PFSK-1 (cell line): ENCODE results near the gene INPP4B.

Experiments used
- FOXP2 ChIP-seq: optimal IDR thresholded peaks from 2 replicates; pipeline ENCODE3; 2011; ENCODE audit warnings: borderline replicate concordance, control low read depth, inconsistent platforms; ENCODE audit not compliant: insufficient read depth; ENCODE audit errors: extremely low read length, extremely low read depth
- POLR2AphosphoS5 ChIP-seq: IDR thresholded peaks from 2 replicates; pipeline ENCODE4 v1.6.1; 2012; ENCODE audit warnings: low read depth, mild to moderate bottlenecking, control low read depth, low read length, moderate library complexity
- SIN3A ChIP-seq: IDR thresholded peaks from 2 replicates; pipeline ENCODE4 v1.6.1; 2012; ENCODE audit warnings: mild to moderate bottlenecking, low read length, moderate library complexity, borderline replicate concordance; ENCODE audit not compliant: insufficient read depth
- TAF1 ChIP-seq: IDR thresholded peaks from 2 replicates; pipeline ENCODE4 v1.6.1; 2012; ENCODE audit warnings: low read length, control low read depth, borderline replicate concordance; ENCODE audit not compliant: insufficient read depth
- TF ChIP-seq, protein P1 (sequence below), 2 experiments: IDR thresholded peaks; 2 replicates each; pipeline versions ENCODE4 v1.6.1 to v1.8.0; 2011 to 2012; ENCODE audit warnings: low read depth in 2 of 2, low read length in 2 of 2, control low read depth in 1 of 2, inconsistent platforms in 1 of 2, mild to moderate bottlenecking in 1 of 2, moderate library complexity in 1 of 2; ENCODE audit not compliant: insufficient read depth in 1 of 2

The INPP4B gene

DNA sequence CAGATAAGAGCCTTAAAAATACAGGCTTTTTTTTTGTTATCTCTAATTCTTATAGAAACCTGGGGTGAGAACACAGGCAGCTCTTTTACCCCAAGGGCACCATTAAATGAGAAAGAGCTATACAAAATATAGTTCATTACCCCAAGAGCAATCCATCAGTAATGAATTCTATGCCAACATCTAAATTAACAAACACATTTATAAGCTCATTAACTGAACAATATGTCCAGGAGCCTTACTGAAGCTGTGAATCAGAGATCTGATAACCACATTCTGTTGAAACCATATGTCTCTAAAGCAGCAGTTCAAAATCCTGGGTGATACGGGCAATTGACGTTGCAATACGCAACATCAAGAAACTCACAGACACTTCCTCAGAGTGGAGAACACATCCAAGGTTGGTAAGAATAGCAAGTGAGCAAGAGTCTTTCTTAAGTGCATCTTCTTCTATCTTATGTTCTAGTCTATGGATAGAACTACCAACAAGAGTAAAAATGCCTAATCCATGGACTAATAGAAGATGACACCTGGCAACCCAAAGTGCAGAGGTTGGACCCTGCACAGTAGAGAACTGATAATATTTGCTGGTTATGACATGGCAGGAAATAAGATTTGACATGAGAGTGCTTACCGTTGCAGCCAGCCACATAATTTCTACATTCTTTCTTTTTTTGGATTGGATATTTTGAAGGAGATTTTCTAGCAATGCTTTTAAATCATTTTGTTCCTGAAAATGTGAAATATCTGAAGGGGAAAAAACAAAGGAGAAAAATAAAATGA lies 760.4 kb downstream of the INPP4B start:
- TF ChIP-seq, protein P1, sequence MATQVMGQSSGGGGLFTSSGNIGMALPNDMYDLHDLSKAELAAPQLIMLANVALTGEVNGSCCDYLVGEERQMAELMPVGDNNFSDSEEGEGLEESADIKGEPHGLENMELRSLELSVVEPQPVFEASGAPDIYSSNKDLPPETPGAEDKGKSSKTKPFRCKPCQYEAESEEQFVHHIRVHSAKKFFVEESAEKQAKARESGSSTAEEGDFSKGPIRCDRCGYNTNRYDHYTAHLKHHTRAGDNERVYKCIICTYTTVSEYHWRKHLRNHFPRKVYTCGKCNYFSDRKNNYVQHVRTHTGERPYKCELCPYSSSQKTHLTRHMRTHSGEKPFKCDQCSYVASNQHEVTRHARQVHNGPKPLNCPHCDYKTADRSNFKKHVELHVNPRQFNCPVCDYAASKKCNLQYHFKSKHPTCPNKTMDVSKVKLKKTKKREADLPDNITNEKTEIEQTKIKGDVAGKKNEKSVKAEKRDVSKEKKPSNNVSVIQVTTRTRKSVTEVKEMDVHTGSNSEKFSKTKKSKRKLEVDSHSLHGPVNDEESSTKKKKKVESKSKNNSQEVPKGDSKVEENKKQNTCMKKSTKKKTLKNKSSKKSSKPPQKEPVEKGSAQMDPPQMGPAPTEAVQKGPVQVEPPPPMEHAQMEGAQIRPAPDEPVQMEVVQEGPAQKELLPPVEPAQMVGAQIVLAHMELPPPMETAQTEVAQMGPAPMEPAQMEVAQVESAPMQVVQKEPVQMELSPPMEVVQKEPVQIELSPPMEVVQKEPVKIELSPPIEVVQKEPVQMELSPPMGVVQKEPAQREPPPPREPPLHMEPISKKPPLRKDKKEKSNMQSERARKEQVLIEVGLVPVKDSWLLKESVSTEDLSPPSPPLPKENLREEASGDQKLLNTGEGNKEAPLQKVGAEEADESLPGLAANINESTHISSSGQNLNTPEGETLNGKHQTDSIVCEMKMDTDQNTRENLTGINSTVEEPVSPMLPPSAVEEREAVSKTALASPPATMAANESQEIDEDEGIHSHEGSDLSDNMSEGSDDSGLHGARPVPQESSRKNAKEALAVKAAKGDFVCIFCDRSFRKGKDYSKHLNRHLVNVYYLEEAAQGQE (IDR thresholded peaks at IDR 0.05; ENCODE audit: insufficient read depth in 1 of 2, low read depth in 2 of 2, low read length in 2 of 2) = no peak
- TF ChIP-seq TAF1 (no peak), SIN3A (no peak), POLR2AphosphoS5 (no peak), FOXP2 (no peak)

DNA sequence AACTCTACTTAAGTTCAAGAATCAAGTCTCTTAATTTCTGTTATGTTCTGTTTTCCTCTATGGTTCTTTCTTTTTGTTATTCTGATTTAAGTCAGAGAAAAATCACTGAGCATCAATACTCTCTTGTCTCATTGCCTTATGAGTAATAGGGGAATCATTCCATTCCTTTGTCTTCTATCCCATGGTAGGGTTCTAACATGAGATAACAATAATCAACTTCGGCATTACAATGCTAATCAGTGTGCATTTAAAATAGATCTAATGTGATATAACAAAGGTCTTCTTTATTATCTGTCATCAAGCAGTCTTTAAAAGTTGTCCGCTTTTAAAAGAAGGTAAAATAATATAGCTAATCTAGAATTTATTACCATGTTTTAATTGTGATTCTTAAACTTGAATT lies 762.8 kb downstream of the INPP4B start:
- TF ChIP-seq FOXP2 (no peak), POLR2AphosphoS5 (no peak), SIN3A (no peak), TAF1 (no peak)
- TF ChIP-seq, protein P1 (IDR thresholded peaks at IDR 0.05; ENCODE audit: insufficient read depth in 1 of 2, low read depth in 2 of 2, low read length in 2 of 2) = no peak

DNA sequence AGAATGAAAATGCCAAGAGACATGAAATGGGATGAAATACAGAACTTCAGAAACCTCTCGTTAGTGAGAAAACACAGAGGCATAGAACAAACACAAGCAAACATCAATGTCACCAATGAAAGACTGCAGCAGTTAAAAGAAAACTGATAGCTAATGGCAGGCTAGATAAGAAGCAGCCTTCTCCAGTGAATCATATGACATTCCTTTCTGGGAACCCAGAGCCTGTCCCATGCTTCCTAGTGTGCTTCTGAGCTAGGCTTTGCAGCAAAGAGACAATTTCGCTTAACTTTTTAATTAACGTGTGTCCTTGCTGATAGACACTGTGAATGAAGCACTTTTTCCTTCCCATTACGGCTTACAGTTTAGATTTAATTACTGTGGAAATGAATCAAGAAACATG lies 765.1 kb downstream of the INPP4B start:
- TF ChIP-seq POLR2AphosphoS5 = no peak
- no peak for TF ChIP-seq FOXP2
- no peak for TF ChIP-seq SIN3A
- TF ChIP-seq TAF1 = no peak
- TF ChIP-seq, protein P1 (IDR thresholded peaks at IDR 0.05; ENCODE audit: insufficient read depth in 1 of 2, low read depth in 2 of 2, low read length in 2 of 2) = no peak

DNA sequence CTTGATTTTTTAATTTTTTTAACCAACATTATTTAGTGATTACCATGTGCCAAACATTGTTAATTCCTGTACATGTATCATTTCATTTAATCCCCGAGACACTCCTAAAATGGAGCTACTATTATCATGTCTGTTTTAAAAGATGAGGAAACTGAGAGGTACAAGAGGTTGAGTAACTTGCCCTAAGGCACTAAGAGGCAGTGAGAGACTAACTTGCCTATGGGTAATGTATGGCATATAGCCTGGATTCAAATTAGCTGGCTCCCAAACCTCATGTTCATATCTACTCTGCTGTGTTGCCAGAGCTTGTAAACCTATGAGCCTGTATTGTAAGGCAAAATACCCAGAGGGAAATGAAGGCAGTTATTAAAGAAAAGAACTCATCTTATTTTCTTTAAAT lies 766.1 kb downstream of the INPP4B start:
- TF ChIP-seq, protein P1 (IDR thresholded peaks at IDR 0.05; ENCODE audit: insufficient read depth in 1 of 2, low read depth in 2 of 2, low read length in 2 of 2) = no peak
- TF ChIP-seq TAF1 (no peak), FOXP2 (no peak), SIN3A (no peak), POLR2AphosphoS5 (no peak)

DNA sequence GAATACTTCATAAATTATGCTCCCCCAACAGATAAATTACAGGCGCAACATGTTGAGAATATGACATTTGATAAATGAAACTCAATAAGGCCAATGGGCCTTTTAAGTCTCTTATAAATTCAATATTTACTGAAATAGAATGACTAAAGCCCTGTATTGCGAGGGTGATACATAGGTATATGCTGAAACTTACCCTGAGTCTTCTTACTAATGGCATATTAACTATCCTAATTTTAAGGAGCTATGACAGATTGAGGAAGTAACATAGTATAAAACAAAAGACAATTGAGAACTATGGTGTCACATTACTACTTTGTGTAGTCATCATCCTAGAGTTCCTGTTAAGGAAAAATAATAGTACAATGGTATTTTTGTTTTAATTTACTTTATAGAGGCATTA lies 769.1 kb downstream of the INPP4B start:
- TF ChIP-seq POLR2AphosphoS5 (no peak), SIN3A (no peak), FOXP2 (no peak)
- TF ChIP-seq, protein P1 (IDR thresholded peaks at IDR 0.05; ENCODE audit: insufficient read depth in 1 of 2, low read depth in 2 of 2, low read length in 2 of 2) = no peak
